Measurements from ENCODE around the gene ZIC1. TPM values are rescaled to one million over a fixed set of nuclear protein-coding genes. Genes with fewer than 3 reads are reported as not detected.

ZIC1 gene
- total RNA-seq, 2 experiments from 2014 or later = not detected

DNA sequence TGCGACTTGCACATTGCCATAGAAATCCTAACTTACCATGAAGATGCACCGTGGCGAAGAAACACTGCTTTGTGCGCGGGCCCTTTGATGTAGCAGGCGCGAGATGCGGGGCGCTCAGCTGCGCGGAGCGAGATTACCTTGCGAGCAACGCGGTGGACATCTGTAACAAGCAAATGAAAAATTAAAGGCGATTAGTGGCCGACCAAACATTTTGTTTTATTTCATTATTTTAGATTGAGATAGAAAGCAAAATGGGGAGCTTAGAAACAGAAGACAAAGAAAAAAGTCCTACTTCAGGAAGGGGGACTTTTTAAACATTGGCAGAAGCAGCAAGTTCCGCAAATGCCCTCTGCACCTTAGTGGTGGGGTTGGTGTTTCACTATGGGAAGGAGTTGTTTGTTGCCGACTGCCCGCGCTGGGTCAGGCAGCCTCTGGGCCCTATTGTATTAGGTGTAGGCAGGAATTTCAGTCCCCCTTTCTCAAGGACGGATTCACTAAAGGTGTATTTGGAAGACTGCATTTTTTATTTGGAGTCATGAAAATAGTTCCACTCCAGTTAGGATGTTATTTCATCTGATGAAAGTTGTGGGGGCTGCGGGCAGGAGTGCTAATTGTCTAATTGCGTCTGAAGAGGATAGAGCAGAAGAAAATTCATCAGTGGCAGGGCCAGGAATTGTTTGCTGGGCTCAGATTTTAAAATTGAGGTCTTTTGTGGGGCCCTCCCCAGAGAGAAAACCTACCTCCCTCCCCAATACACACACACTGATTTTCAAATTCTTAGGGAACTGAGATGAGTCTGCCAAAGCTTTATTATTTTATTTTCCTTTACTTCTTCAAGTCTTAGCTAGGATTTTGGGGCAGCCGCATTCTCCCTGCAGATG lies 20.2 kb upstream of the ZIC1 start:
- TF ChIP-seq, protein P1, sequence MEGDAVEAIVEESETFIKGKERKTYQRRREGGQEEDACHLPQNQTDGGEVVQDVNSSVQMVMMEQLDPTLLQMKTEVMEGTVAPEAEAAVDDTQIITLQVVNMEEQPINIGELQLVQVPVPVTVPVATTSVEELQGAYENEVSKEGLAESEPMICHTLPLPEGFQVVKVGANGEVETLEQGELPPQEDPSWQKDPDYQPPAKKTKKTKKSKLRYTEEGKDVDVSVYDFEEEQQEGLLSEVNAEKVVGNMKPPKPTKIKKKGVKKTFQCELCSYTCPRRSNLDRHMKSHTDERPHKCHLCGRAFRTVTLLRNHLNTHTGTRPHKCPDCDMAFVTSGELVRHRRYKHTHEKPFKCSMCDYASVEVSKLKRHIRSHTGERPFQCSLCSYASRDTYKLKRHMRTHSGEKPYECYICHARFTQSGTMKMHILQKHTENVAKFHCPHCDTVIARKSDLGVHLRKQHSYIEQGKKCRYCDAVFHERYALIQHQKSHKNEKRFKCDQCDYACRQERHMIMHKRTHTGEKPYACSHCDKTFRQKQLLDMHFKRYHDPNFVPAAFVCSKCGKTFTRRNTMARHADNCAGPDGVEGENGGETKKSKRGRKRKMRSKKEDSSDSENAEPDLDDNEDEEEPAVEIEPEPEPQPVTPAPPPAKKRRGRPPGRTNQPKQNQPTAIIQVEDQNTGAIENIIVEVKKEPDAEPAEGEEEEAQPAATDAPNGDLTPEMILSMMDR (IDR thresholded peaks at IDR 0.05) = no peak
- peaks cover 7% of the 10 kb centered on the region for H3K36me3 Mint-ChIP-seq (ENCODE audit: low read depth)
- peaks cover 83% of the 10 kb centered on the region for H3K27me3 Mint-ChIP-seq
- no peaks in the 10 kb centered on the region for H3K4me1 Mint-ChIP-seq (ENCODE audit: low read depth)
- CTCF ChIA-PET = no interaction called here
- intact Hi-C loops (cut with micrococcal nuclease) = loop anchor here (5.0 kb wide), 2 partner anchors 33 to 148 kb away; no protein-coding TSS in a partner anchor
- H3K4me3 Mint-ChIP-seq = no peak overlapping the region
- H3K27ac Mint-ChIP-seq = no peak overlapping the region
- DNase-seq (no peak), ATAC-seq (no peak)
- H3K9me3 Mint-ChIP-seq = peaks cover 4% of the 10 kb centered on the region
- POLR2A ChIA-PET = no interaction called here

- ChIA-PET POLR2A (no interaction called here), CTCF (no interaction called here)
- intact Hi-C loops (cut with micrococcal nuclease) = loop anchor here (5.0 kb wide), 2 partner anchors 33 to 148 kb away; no protein-coding TSS in a partner anchor
- Mint-ChIP-seq H3K27ac (no peak overlapping the region), H3K4me1 (ENCODE audit: low read depth) (no peaks in the 10 kb centered on the region), H3K4me3 (no peak overlapping the region), H3K27me3 (peaks cover 84% of the 10 kb centered on the region), H3K36me3 (ENCODE audit: low read depth) (peaks cover 7% of the 10 kb centered on the region), H3K9me3 (peaks cover 4% of the 10 kb centered on the region)
- ATAC-seq (no peak), DNase-seq (no peak)
- TF ChIP-seq, protein P1 (IDR thresholded peaks at IDR 0.05) = no peak
Measured at GRCh38 chr3:147389717-147390116, 19.4 kb upstream of the ZIC1 start.

DNA sequence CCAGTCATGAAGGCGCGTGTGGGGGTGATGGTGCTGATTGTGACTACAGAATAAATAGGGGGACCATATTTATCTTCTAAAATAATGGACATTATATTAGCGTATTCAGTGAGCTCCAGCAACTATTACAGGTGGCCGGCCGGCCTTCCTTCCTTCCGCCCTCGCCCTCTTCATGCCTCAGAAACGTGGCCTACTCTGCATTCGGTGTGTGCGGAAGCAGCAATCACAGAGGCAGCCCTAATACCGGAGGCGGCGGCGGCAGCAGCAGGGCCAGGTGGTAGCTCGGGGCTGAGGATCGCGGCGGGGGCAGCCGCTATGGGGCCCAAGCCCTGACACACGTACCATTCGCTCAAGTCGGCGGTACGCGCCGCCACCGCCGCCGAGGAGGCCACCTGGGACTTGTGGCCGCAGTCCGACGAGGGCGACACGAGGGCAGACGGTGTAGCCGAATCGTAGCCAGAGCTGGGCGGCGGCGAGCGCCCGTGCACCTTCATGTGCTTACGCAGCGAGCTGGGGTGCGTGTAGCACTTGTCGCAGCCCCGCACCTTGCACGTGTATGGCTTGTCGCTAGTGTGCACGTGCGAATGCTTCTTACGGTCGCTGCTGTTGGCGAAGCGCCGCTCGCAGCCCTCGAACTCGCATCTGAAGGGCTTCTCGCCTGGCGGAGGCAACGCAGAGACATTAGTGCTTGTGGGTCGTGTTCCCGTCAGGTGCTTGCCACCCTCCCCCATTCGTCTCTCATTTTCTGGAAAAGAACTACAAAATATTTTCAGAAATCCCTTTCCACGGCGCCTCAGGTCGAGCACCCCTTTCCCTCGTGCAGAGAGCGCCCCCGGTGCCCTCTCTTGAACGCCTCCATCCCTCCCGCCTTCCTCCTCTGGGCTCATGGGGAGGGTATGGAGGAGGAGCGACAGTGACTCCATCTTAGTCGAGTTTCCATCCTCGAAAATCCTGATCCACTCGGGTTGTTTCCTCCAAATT lies 18.3 kb upstream of the ZIC1 start:
- POLR2A ChIA-PET = no interaction called here
- Mint-ChIP-seq H3K27me3 (peaks cover 84% of the 10 kb centered on the region), H3K27ac (no peak overlapping the region), H3K4me1 (ENCODE audit: low read depth) (no peaks in the 10 kb centered on the region), H3K9me3 (peaks cover 4% of the 10 kb centered on the region), H3K36me3 (ENCODE audit: low read depth) (peaks cover 7% of the 10 kb centered on the region), H3K4me3 (no peak overlapping the region)
- TF ChIP-seq, protein P1 (IDR thresholded peaks at IDR 0.05) = no peak
- DNase-seq = no peak
- intact Hi-C loops (cut with micrococcal nuclease) = no loop called here
- no peak for ATAC-seq
- CTCF ChIA-PET = interaction anchor here (0.8 to 2.0 kb wide), 2 partner anchors 9 to 21 kb away, joined by 3 to 5 read pairs; no protein-coding TSS in a partner anchor

- Mint-ChIP-seq H3K27ac (no peak overlapping the region), H3K4me1 (ENCODE audit: low read depth) (no peaks in the 10 kb centered on the region), H3K4me3 (no peak overlapping the region), H3K9me3 (peaks cover 4% of the 10 kb centered on the region), H3K27me3 (peaks cover 80% of the 10 kb centered on the region), H3K36me3 (ENCODE audit: low read depth) (peaks cover 7% of the 10 kb centered on the region)
- intact Hi-C loops (cut with micrococcal nuclease) = no loop called here
- ATAC-seq (no peak), DNase-seq (no peak)
- ChIA-PET CTCF (interaction anchor here (2.0 kb wide), 1 partner anchor 20 kb away, joined by 5 read pairs; no protein-coding TSS in a partner anchor), POLR2A (no interaction called here)
- TF ChIP-seq, protein P1 (IDR thresholded peaks at IDR 0.05) = no peak
Measured at GRCh38 chr3:147391781-147392624, 17.2 kb upstream of the ZIC1 start.
